Spleen (tissue), 11 donors: Measurements from ENCODE around the gene VAMP3. TPM values are rescaled to one million over a fixed set of nuclear protein-coding genes. Genes with fewer than 3 reads are reported as not detected.

ENCODE experiments used
- DNase-seq: peaks from one replicate; pipeline ENCODE4 v3.0.0-alpha.2; 2020
- H3K27ac ChIP-seq, 8 donors: fragments of 200-600 bp; sonication (generic) in 7 of 8; 1 replicate in 4 of 8; 2 replicates in 4 of 8; pipeline versions ENCODE4 v1.5.0 to v1.8.0; 2016 to 2021; ENCODE audit warnings: inconsistent platforms in 4 of 8, mild to moderate bottlenecking in 4 of 8, moderate library complexity in 1 of 8
- H3K27me3 ChIP-seq, 7 donors: fragments of 200-600 bp; sonication (generic) in 6 of 7; replicated peaks in 1 of 7; 1 replicate in 4 of 7; 2 replicates in 3 of 7; pipeline versions ENCODE4 v1.5.0 to v1.8.0; 2016 to 2021; ENCODE audit warnings: inconsistent platforms in 3 of 7, mild to moderate bottlenecking in 1 of 7
- H3K36me3 ChIP-seq, 6 donors: fragments of 200-600 bp; sonication (generic) in 5 of 6; 1 replicate in 4 of 6; 2 replicates in 2 of 6; pipeline versions ENCODE4 v1.5.0 to v1.8.0; 2016 to 2021; ENCODE audit warnings: inconsistent platforms in 2 of 6
- H3K4me1 ChIP-seq, 6 donors: fragments of 200-600 bp; sonication (generic) in 5 of 6; 1 replicate in 3 of 6; 2 replicates in 3 of 6; pipeline versions ENCODE4 v1.5.0 to v1.8.0; 2016 to 2021; ENCODE audit warnings: inconsistent platforms in 3 of 6
- H3K4me3 ChIP-seq, 8 donors: fragments of 200-600 bp; sonication (generic) in 7 of 8; 1 replicate in 4 of 8; 2 replicates in 4 of 8; pipeline versions ENCODE4 v1.5.0 to v1.8.0; 2016 to 2021; ENCODE audit warnings: inconsistent platforms in 4 of 8, mild to moderate bottlenecking in 4 of 8, moderate library complexity in 2 of 8
- H3K9me3 ChIP-seq, 8 donors: fragments of 200-600 bp; sonication (generic) in 7 of 8; 1 replicate in 4 of 8; 2 replicates in 4 of 8; pipeline versions ENCODE4 v1.5.0 to v1.8.0; 2016 to 2021; ENCODE audit warnings: inconsistent platforms in 4 of 8
- CTCF ChIP-seq, 11 experiments: fragments of 200-600 bp in 7 of 11; fragments of 450-650 bp in 4 of 11; sonication (generic) in 4 of 11; IDR thresholded peaks in 8 of 11; conservative IDR thresholded peaks in 3 of 11; 1 replicate in 7 of 11; 2 replicates in 4 of 11; pipeline versions ENCODE4 v1.4.0 to v1.8.0; 2016 to 2021; ENCODE audit warnings: antibody characterized with exemption in 11 of 11, inconsistent platforms in 4 of 11, mild to moderate bottlenecking in 1 of 11
- POLR2A ChIP-seq, 3 donors: fragments of 450-650 bp; IDR thresholded peaks; one replicate each; pipeline ENCODE4 v1.5.1; 2017; ENCODE audit warnings: antibody characterized with exemption in 3 of 3, mild to moderate bottlenecking in 1 of 3
- POLR2AphosphoS5 ChIP-seq, 3 donors: sonication (generic); formaldehyde crosslinking; IDR thresholded peaks; one replicate each; pipeline ENCODE4 v1.5.1; 2017; ENCODE audit warnings: antibody characterized with exemption in 3 of 3
- WGBS, 5 donors: extraction: QIAGEN DNeasy Blood & Tissue Kit in 3 of 5; methylation state at CpG; one replicate each; pipeline versions ENCODE4 v1.1.5 to v1.1.7; 2013 to 2018; 5-methylcytosine and 5-hydroxymethylcytosine counted together
- intact Hi-C: fragments of 100-400 bp; cut with DNase I; formaldehyde crosslinking; loops from one replicate; pipeline ENCODE4 v1.15.0; 2023; ENCODE audit warnings: low total_unique reads
- polyA plus RNA-seq, 3 donors: library from polyadenylated mRNA; stranded (reverse); fragments of 200-250 nt; gene quantifications; one replicate each; pipeline ENCODE4 v1.2.1, GENCODE V29; 2013
- total RNA-seq, 7 donors: library from RNA; depleted of rRNA in 3 of 7; stranded (reverse); fragments of >200 nt in 3 of 7; fragmentation: NEBNext Ultra II Directional in 4 of 7; extraction: Animal tissue kit (Norgen Biotek cat#: 25700) in 4 of 7; gene quantifications; one replicate each; pipeline versions ENCODE4 v1.1.0 to v1.2.1, GENCODE V29; 2016 to 2021
- donor health status: healthy with polysubstance abuse.
- donor health status: DM: no; HTN: no; CAD: no; lungs with moderate emphysema.
- donor health status: DM: no; HTN: no; CAD: no.
- donor health status: Bipolar disorder and iron deficiency.
- donor health status: healthy.
- donor health status: DM: no; HTN: no; CAD: no.
- donor health status: DM: yes; HTN: yes; CAD: no.

Gene VAMP3
- total and polyA plus RNA-seq, 10 donors = 29.9 to 181 (median 81.6) TPM

- Histone ChIP-seq H3K4me3 (peak within 1 kb of the TSS; percentile 40 to 77 (median 54)), H3K9me3 (no peaks in the 10 kb centered on the region), H3K36me3 (peaks cover 0 to 38% (median 21%) of the 10 kb centered on the region in 6 donors), H3K4me1 (peaks cover 5 to 62% (median 35%) of the 10 kb centered on the region in 6 donors), H3K27ac (peak within 1 kb of the TSS; percentile 69 to 87 (median 82)), H3K27me3 (no peaks in the 10 kb centered on the region)
- TF ChIP-seq POLR2A (IDR thresholded peaks at IDR 0.05) (no peak), POLR2AphosphoS5 (IDR thresholded peaks at IDR 0.05) (peak; percentile 58 to 82 (median 73)), CTCF (IDR thresholded peaks at IDR 0.05 in 8 of 11, conservative IDR thresholded peaks at IDR 0.05 in 3 of 11) (peak in 1 of 11 experiments; percentile 8)
- intact Hi-C loops = no loop called here
- DNase-seq = peak; percentile 98
- 1 to 15% (median 2%) methylated on average over 14 to 90 of the region's 90 CpGs for WGBS, 5 donors
Observed at GRCh38 chr1:7783826-7784491, 12.9 kb downstream of the VAMP3 start, which contains the start of gene PER3. PER3 (plus strand) TSS chr1:7784291; CDS start chr1:7784878, 587 bp downstream.

GRCh38 chr1:7784492-7785071, 13.5 kb downstream of the VAMP3 start:
- 44 to 74% (median 59%) methylated on average over 35 to 52 of the region's 52 CpGs for WGBS, 5 donors
- H3K4me3 ChIP-seq = peak overlapping the region; percentile 40 to 77 (median 54)
- peaks cover 0 to 5% (median 0%) of the 10 kb centered on the region in 8 donors for H3K9me3 ChIP-seq
- H3K4me1 ChIP-seq = peaks cover 5 to 62% (median 35%) of the 10 kb centered on the region in 6 donors
- H3K27me3 ChIP-seq = no peaks in the 10 kb centered on the region
- peak; percentile 89 for DNase-seq
- peaks cover 0 to 37% (median 19%) of the 10 kb centered on the region in 6 donors for H3K36me3 ChIP-seq
- TF ChIP-seq POLR2A (IDR thresholded peaks at IDR 0.05) (no peak), CTCF (IDR thresholded peaks at IDR 0.05 in 8 of 11, conservative IDR thresholded peaks at IDR 0.05 in 3 of 11) (no peak), POLR2AphosphoS5 (IDR thresholded peaks at IDR 0.05) (no peak)
- intact Hi-C loops = no loop called here
- peak overlapping the region; percentile 69 to 87 (median 82) for H3K27ac ChIP-seq

GRCh38 chr1:7785108-7785507, 14.0 kb downstream of the VAMP3 start:
- 89 to 95% (median 90%) methylated on average over 7 of the region's 7 CpGs for WGBS, 5 donors
- H3K36me3 ChIP-seq = peaks cover 0 to 37% (median 16%) of the 10 kb centered on the region in 6 donors
- peak overlapping the region in 3 of 8 donors; percentile 84 to 87 (median 85) for H3K27ac ChIP-seq
- no peak for DNase-seq
- H3K9me3 ChIP-seq = peaks cover 0 to 10% (median 5%) of the 10 kb centered on the region in 8 donors
- H3K4me3 ChIP-seq = peak overlapping the region in 5 of 8 donors; percentile 52 to 77 (median 58)
- H3K4me1 ChIP-seq = peaks cover 5 to 62% (median 35%) of the 10 kb centered on the region in 6 donors
- intact Hi-C loops = no loop called here
- H3K27me3 ChIP-seq = no peaks in the 10 kb centered on the region
- no peak for TF ChIP-seq POLR2AphosphoS5 (IDR thresholded peaks at IDR 0.05)
- TF ChIP-seq POLR2A (IDR thresholded peaks at IDR 0.05) = no peak
- no peak for TF ChIP-seq CTCF (IDR thresholded peaks at IDR 0.05 in 8 of 11, conservative IDR thresholded peaks at IDR 0.05 in 3 of 11)

- WGBS, 5 donors = 44 to 63% (median 49%) methylated on average over 5 of the region's 5 CpGs
- no peak for TF ChIP-seq POLR2AphosphoS5 (IDR thresholded peaks at IDR 0.05)
- TF ChIP-seq POLR2A (IDR thresholded peaks at IDR 0.05) = no peak
- no peak for TF ChIP-seq CTCF (IDR thresholded peaks at IDR 0.05 in 8 of 11, conservative IDR thresholded peaks at IDR 0.05 in 3 of 11)
- Histone ChIP-seq H3K36me3 (peaks cover 0 to 40% (median 18%) of the 10 kb centered on the region in 6 donors), H3K4me1 (peaks cover 5 to 48% (median 31%) of the 10 kb centered on the region in 6 donors), H3K27ac (no peak overlapping the region), H3K9me3 (peaks cover 0 to 27% (median 21%) of the 10 kb centered on the region in 8 donors), H3K27me3 (no peaks in the 10 kb centered on the region), H3K4me3 (no peak overlapping the region)
- intact Hi-C loops = no loop called here
- no peak for DNase-seq
Observed at GRCh38 chr1:7786795-7787194, 15.7 kb downstream of the VAMP3 start.
